ENCODE data around the gene KCTD16.

DNA sequence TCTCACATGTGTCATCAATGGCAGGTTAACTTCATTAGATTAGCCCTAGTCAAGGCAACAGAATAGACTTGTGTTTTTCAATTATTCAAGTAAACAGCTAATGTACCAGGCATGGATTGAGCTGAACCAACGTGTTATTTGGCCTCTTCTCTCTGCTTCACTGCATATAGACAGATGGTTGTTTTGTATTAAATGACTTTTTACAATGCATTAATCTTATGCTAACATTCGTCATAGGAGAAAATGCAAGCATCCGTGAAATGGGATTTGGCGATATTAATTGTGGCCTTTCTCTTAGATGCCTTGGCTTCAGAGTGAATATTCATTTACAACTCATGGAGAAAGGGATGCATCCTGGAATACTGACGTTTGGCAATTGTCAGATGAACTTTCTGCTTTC lies 208.0 kb downstream of the KCTD16 start:
- no peak for TF ChIP-seq EZH2 (IDR thresholded peaks at IDR 0.05)
- no peak for TF ChIP-seq POLR2AphosphoS5 (IDR thresholded peaks at IDR 0.05; ENCODE audit: low read depth, low read length)
- TF ChIP-seq, protein P1, sequence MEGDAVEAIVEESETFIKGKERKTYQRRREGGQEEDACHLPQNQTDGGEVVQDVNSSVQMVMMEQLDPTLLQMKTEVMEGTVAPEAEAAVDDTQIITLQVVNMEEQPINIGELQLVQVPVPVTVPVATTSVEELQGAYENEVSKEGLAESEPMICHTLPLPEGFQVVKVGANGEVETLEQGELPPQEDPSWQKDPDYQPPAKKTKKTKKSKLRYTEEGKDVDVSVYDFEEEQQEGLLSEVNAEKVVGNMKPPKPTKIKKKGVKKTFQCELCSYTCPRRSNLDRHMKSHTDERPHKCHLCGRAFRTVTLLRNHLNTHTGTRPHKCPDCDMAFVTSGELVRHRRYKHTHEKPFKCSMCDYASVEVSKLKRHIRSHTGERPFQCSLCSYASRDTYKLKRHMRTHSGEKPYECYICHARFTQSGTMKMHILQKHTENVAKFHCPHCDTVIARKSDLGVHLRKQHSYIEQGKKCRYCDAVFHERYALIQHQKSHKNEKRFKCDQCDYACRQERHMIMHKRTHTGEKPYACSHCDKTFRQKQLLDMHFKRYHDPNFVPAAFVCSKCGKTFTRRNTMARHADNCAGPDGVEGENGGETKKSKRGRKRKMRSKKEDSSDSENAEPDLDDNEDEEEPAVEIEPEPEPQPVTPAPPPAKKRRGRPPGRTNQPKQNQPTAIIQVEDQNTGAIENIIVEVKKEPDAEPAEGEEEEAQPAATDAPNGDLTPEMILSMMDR (IDR thresholded peaks at IDR 0.05 in 2 of 3, conservative IDR thresholded peaks at IDR 0.05 in 1 of 3; ENCODE audit: borderline replicate concordance in 1 of 3, insufficient read depth in 1 of 3, low read depth in 2 of 3, low read length in 2 of 3): no peak
- TF ChIP-seq SRF (IDR thresholded peaks at IDR 0.05; ENCODE audit: low read depth): no peak
- no peak for TF ChIP-seq ZNF274 (IDR thresholded peaks at IDR 0.05; ENCODE audit: low read depth, low read length)
- no peak for TF ChIP-seq YY1 (IDR thresholded peaks at IDR 0.05; ENCODE audit: extremely low read depth, insufficient replicate concordance, low read depth, low read length)
- no peak for TF ChIP-seq POLR2A (IDR thresholded peaks at IDR 0.05; ENCODE audit: borderline replicate concordance, extremely low read depth, insufficient read depth, insufficient read length)
- no peak for TF ChIP-seq RAD21 (IDR thresholded peaks at IDR 0.05; ENCODE audit: low read depth)
- no peak for TF ChIP-seq CBX3 (IDR thresholded peaks at IDR 0.05; ENCODE audit: low read depth)
- no peak for TF ChIP-seq EZH2phosphoT487 (IDR thresholded peaks at IDR 0.05; ENCODE audit: borderline replicate concordance)
- no peak for TF ChIP-seq TCF7L2 (IDR thresholded peaks at IDR 0.05; ENCODE audit: borderline replicate concordance, extremely low read depth, insufficient read depth, insufficient read length)
- TF ChIP-seq, protein P2, sequence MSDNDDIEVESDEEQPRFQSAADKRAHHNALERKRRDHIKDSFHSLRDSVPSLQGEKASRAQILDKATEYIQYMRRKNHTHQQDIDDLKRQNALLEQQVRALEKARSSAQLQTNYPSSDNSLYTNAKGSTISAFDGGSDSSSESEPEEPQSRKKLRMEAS (IDR thresholded peaks at IDR 0.05): no peak
- TF ChIP-seq, protein P3, sequence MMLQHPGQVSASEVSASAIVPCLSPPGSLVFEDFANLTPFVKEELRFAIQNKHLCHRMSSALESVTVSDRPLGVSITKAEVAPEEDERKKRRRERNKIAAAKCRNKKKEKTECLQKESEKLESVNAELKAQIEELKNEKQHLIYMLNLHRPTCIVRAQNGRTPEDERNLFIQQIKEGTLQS (IDR thresholded peaks at IDR 0.05): no peak

All from HCT116 (cell line).